ENCODE data around the gene SUMO2.

SUMO2 gene

GRCh38 chr17:75152523-75152921 is 30.2 kb downstream of the SUMO2 start:
- Histone ChIP-seq H3K27ac (ENCODE audit: extremely low read depth, low read depth, low read length) (no peak overlapping the region; the same call in 1 of the 2 replicates), H3K4me3 (ENCODE audit: low read depth, low read length) (peak overlapping the region; percentile 90), H3K9me3 (ENCODE audit: control insufficient read depth, insufficient read depth, low read depth, low read length) (no peaks in the 10 kb centered on the region), H3K4me1 (ENCODE audit: control insufficient read depth, insufficient read depth, low read length) (peaks cover 9% of the 10 kb centered on the region; the same call in 1 of the 2 replicates), H3K36me3 (ENCODE audit: control insufficient read depth in 2 of 2, insufficient read depth in 1 of 2, low read length in 2 of 2) (peaks cover 17 to 22% of the 10 kb centered on the region in 2 experiments)
- TF ChIP-seq, protein P1, sequence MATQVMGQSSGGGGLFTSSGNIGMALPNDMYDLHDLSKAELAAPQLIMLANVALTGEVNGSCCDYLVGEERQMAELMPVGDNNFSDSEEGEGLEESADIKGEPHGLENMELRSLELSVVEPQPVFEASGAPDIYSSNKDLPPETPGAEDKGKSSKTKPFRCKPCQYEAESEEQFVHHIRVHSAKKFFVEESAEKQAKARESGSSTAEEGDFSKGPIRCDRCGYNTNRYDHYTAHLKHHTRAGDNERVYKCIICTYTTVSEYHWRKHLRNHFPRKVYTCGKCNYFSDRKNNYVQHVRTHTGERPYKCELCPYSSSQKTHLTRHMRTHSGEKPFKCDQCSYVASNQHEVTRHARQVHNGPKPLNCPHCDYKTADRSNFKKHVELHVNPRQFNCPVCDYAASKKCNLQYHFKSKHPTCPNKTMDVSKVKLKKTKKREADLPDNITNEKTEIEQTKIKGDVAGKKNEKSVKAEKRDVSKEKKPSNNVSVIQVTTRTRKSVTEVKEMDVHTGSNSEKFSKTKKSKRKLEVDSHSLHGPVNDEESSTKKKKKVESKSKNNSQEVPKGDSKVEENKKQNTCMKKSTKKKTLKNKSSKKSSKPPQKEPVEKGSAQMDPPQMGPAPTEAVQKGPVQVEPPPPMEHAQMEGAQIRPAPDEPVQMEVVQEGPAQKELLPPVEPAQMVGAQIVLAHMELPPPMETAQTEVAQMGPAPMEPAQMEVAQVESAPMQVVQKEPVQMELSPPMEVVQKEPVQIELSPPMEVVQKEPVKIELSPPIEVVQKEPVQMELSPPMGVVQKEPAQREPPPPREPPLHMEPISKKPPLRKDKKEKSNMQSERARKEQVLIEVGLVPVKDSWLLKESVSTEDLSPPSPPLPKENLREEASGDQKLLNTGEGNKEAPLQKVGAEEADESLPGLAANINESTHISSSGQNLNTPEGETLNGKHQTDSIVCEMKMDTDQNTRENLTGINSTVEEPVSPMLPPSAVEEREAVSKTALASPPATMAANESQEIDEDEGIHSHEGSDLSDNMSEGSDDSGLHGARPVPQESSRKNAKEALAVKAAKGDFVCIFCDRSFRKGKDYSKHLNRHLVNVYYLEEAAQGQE (tag by site-specific recombination; IDR thresholded peaks at IDR 0.05), result no peak
- TF ChIP-seq PRDM1 (tag by site-specific recombination; IDR thresholded peaks at IDR 0.05), result peak; percentile 62
- ChIA-PET POLR2A (interaction anchor here (0.6 to 0.9 kb wide), 2 partner anchors 39 to 63 kb away, joined by 7 read pairs; no protein-coding TSS in a partner anchor), CTCF (interaction anchor here (1.1 kb wide), 1 partner anchor 21 kb away, joined by 3 read pairs; no protein-coding TSS in a partner anchor)

DNA sequence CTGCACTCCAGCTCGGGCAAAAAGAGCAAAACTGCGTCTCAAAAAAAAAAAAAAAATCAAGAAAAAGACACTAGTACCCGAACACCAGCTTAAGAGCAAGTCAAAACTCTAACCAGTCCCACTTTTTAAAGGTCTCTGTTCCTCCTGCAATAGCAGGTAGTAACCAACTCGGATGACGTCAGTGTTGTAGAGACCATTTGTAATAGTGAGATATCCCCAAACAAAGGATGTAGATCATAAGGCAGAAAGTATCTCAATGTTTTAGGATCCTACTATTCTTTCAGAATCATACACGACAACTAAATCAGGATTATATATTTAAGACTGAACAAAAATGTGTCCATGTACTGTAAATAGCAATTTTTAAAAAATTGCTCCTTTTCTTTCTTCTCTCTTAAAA is 30.8 kb downstream of the SUMO2 start:
- H3K4me1 ChIP-seq (ENCODE audit: control insufficient read depth, insufficient read depth, low read length), result peaks cover 9% of the 10 kb centered on the region; the same call in 1 of the 2 replicates
- H3K27ac ChIP-seq (ENCODE audit: extremely low read depth, low read depth, low read length), result no peak overlapping the region
- H3K4me3 ChIP-seq (ENCODE audit: low read depth, low read length), result peak overlapping the region; percentile 90; the same call in 1 of the 2 replicates
- no peaks in the 10 kb centered on the region for H3K9me3 ChIP-seq (ENCODE audit: control insufficient read depth, insufficient read depth, low read depth, low read length)
- H3K36me3 ChIP-seq (ENCODE audit: control insufficient read depth in 2 of 2, insufficient read depth in 1 of 2, low read length in 2 of 2), result peaks cover 19 to 26% of the 10 kb centered on the region in 2 experiments
- ChIA-PET CTCF (interaction anchor here (1.7 kb wide), 1 partner anchor 38 kb away, joined by 6 read pairs; no protein-coding TSS in a partner anchor), POLR2A (interaction anchor here (0.6 to 0.7 kb wide), 3 partner anchors 11 to 1393 kb away, joined by 4 to 5 read pairs (median 5); no protein-coding TSS in a partner anchor)
- no peak for TF ChIP-seq ZNF391 (tag by site-specific recombination; IDR thresholded peaks at IDR 0.05; ENCODE audit: borderline replicate concordance, low read depth)
- peak; percentile 55; the same call in 1 of the 2 replicates for TF ChIP-seq ZNF366 (tag by site-specific recombination; conservative IDR thresholded peaks at IDR 0.05)
- TF ChIP-seq ZNF658 (tag by site-specific recombination; IDR thresholded peaks at IDR 0.05), result no peak
- TF ChIP-seq, protein P2, sequence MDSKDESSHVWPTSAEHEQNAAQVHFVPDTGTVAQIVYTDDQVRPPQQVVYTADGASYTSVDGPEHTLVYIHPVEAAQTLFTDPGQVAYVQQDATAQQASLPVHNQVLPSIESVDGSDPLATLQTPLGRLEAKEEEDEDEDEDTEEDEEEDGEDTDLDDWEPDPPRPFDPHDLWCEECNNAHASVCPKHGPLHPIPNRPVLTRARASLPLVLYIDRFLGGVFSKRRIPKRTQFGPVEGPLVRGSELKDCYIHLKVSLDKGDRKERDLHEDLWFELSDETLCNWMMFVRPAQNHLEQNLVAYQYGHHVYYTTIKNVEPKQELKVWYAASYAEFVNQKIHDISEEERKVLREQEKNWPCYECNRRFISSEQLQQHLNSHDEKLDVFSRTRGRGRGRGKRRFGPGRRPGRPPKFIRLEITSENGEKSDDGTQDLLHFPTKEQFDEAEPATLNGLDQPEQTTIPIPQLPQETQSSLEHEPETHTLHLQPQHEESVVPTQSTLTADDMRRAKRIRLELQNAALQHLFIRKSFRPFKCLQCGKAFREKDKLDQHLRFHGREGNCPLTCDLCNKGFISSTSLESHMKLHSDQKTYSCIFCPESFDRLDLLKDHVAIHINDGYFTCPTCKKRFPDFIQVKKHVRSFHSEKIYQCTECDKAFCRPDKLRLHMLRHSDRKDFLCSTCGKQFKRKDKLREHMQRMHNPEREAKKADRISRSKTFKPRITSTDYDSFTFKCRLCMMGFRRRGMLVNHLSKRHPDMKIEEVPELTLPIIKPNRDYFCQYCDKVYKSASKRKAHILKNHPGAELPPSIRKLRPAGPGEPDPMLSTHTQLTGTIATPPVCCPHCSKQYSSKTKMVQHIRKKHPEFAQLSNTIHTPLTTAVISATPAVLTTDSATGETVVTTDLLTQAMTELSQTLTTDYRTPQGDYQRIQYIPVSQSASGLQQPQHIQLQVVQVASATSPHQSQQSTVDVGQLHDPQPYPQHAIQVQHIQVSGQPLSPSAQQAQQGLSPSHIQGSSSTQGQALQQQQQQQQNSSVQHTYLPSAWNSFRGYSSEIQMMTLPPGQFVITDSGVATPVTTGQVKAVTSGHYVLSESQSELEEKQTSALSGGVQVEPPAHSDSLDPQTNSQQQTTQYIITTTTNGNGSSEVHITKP (tag by site-specific recombination; IDR thresholded peaks at IDR 0.05), result peak; percentile 39; the same call in 1 of the 2 replicates
- TF ChIP-seq ZNF629 (tag by site-specific recombination; IDR thresholded peaks at IDR 0.05), result peak; percentile 89
- peak; percentile 99 for TF ChIP-seq ATF2 (tag by site-specific recombination; IDR thresholded peaks at IDR 0.05; ENCODE audit: low read depth)
- TF ChIP-seq ZBTB21 (tag by site-specific recombination; IDR thresholded peaks at IDR 0.05), result peak; percentile 69; the same call in 1 of the 2 replicates
- 0 out of 2 replicates have a peak, but pooled peaks have one; percentile 18 for TF ChIP-seq ZNF184 (tag by site-specific recombination; IDR thresholded peaks at IDR 0.05)
